ENCODE results near the gene CYP3A5.

DNA sequence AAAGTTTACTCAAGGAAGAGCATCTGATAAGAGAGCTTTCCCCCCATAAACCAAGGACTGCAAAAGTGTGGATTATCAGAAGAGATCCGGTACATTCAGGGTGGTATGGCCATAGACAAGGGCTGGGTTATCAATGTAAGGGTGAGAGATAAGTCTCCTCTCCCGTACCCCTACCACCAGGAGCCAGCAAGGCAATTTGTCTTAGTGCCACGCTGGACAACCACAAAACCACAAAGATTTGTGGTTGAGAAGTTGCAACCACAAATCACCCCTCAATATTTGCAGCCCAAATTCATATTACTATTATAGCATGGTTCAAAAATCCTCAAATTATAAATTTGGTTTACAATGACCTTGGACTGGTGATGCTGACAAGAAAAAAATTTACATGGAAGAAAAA is 65.3 kb downstream of the CYP3A5 start:
- TF ChIP-seq FOS (IDR thresholded peaks at IDR 0.05; ENCODE audit: low read depth, low read length) = no peak
- TF ChIP-seq MAZ (IDR thresholded peaks at IDR 0.05; ENCODE audit: borderline replicate concordance, low read depth, low read length) = no peak
- TF ChIP-seq, protein P1, sequence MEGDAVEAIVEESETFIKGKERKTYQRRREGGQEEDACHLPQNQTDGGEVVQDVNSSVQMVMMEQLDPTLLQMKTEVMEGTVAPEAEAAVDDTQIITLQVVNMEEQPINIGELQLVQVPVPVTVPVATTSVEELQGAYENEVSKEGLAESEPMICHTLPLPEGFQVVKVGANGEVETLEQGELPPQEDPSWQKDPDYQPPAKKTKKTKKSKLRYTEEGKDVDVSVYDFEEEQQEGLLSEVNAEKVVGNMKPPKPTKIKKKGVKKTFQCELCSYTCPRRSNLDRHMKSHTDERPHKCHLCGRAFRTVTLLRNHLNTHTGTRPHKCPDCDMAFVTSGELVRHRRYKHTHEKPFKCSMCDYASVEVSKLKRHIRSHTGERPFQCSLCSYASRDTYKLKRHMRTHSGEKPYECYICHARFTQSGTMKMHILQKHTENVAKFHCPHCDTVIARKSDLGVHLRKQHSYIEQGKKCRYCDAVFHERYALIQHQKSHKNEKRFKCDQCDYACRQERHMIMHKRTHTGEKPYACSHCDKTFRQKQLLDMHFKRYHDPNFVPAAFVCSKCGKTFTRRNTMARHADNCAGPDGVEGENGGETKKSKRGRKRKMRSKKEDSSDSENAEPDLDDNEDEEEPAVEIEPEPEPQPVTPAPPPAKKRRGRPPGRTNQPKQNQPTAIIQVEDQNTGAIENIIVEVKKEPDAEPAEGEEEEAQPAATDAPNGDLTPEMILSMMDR (conservative IDR thresholded peaks at IDR 0.05; ENCODE audit: low read depth, low read length) = no peak
- TF ChIP-seq MXI1 (IDR thresholded peaks at IDR 0.05; ENCODE audit: borderline replicate concordance, low read depth, low read length) = no peak

Data from IMR-90 (cell line).